GM18507 (cell line): ENCODE results near the gene LCP1.

ENCODE experiments used
- DNase-seq: peaks from one replicate; pipeline ENCODE4 v3.0.0; 2011; ENCODE audit warnings: low read depth; ENCODE audit not compliant: insufficient read length; ENCODE audit errors: extremely low spot score
- FAIRE-seq: peaks from 2 replicates; lab custom pipeline; 2011; peaks lifted over from hg19 to GRCh38; lab: Jason Lieb, UNC

LCP1 gene

GRCh38 chr13:46136688-46137087, 45.3 kb downstream of the LCP1 start:
- FAIRE-seq (no peak), DNase-seq (no peak)

GRCh38 chr13:46134961-46135522, 46.9 kb downstream of the LCP1 start:
- no peak for FAIRE-seq

GRCh38 chr13:46134494-46134893, 47.5 kb downstream of the LCP1 start:
- no peak for DNase-seq
- no peak for FAIRE-seq

More at GRCh38 chr13:46134961-46135522, 46.9 kb downstream of the LCP1 start:
- DNase-seq = no peak

- DNase-seq = no peak
- no peak for FAIRE-seq
These were observed 49.9 kb downstream of the LCP1 start for GRCh38 chr13:46132109-46132508.

- no peak for DNase-seq
- peak; percentile 46 for FAIRE-seq
These were observed 50.3 kb downstream of the LCP1 start for GRCh38 chr13:46131705-46132104.

GRCh38 chr13:46129955-46130618, 51.9 kb downstream of the LCP1 start:
- DNase-seq (no peak), FAIRE-seq (no peak)

GRCh38 chr13:46129124-46129523, 52.9 kb downstream of the LCP1 start:
- no peak for DNase-seq
- no peak for FAIRE-seq

- no peak for FAIRE-seq
- no peak for DNase-seq
These were observed 54.5 kb downstream of the LCP1 start for GRCh38 chr13:46127358-46128023.

- DNase-seq = no peak
- FAIRE-seq = peak; percentile 77
These were observed 55.2 kb downstream of the LCP1 start for GRCh38 chr13:46126552-46127357.

GRCh38 chr13:46126056-46126455, 55.9 kb downstream of the LCP1 start:
- DNase-seq (no peak), FAIRE-seq (no peak)

- FAIRE-seq = no peak
- DNase-seq = no peak
These were observed 56.7 kb downstream of the LCP1 start for GRCh38 chr13:46124967-46125933.

GRCh38 chr13:46124531-46124966, 57.4 kb downstream of the LCP1 start:
- DNase-seq (no peak), FAIRE-seq (peak; percentile 42)

GRCh38 chr13:46122304-46122703, 59.7 kb downstream of the LCP1 start:
- no peak for FAIRE-seq
- no peak for DNase-seq

GRCh38 chr13:46121597-46122163, 60.3 kb downstream of the LCP1 start:
- FAIRE-seq (no peak), DNase-seq (no peak)

- DNase-seq = no peak
- FAIRE-seq = no peak
These were observed 60.9 kb downstream of the LCP1 start for GRCh38 chr13:46121033-46121432.

GRCh38 chr13:46119883-46120614, 61.9 kb downstream of the LCP1 start:
- FAIRE-seq = no peak
- no peak for DNase-seq

GRCh38 chr13:46116653-46117502, 65.1 kb downstream of the LCP1 start:
- DNase-seq (no peak), FAIRE-seq (no peak)
